ENCODE data around the gene ITGB5.
A peak's percentile ranks its signal among the peaks of the same experiment; 100 is the strongest.
"Not testable (repeated sequence)": the region's sequence is repeated elsewhere in the genome, so short reads cannot be mapped to it uniquely, and the experiment has no call there.

The ITGB5 gene

GRCh38 chr3:124769462-124769861 is 117.7 kb downstream of the ITGB5 start:
- no peak for DNase-seq (ENCODE audit: low read depth)

GRCh38 chr3:124768812-124769211 is 118.4 kb downstream of the ITGB5 start:
- DNase-seq (ENCODE audit: low read depth): no peak

- no peak for DNase-seq (ENCODE audit: low read depth)
Measured at GRCh38 chr3:124767691-124768090, 119.5 kb downstream of the ITGB5 start.

GRCh38 chr3:124767264-124767663 is 119.9 kb downstream of the ITGB5 start:
- DNase-seq (ENCODE audit: low read depth): no peak

GRCh38 chr3:124766113-124767095 is 120.8 kb downstream of the ITGB5 start:
- no peak for DNase-seq (ENCODE audit: low read depth)

- no peak for DNase-seq (ENCODE audit: low read depth)
Measured at GRCh38 chr3:124765197-124765840, 121.8 kb downstream of the ITGB5 start.

- no peak for DNase-seq (ENCODE audit: low read depth)
Measured at GRCh38 chr3:124764746-124765145, 122.4 kb downstream of the ITGB5 start.

- no peak for DNase-seq (ENCODE audit: low read depth)
Measured at GRCh38 chr3:124763644-124764358, 123.4 kb downstream of the ITGB5 start.

GRCh38 chr3:124763206-124763605 is 124.0 kb downstream of the ITGB5 start:
- DNase-seq (ENCODE audit: low read depth): no peak

- DNase-seq (ENCODE audit: low read depth): no peak
Measured at GRCh38 chr3:124762661-124763011, 124.5 kb downstream of the ITGB5 start.

GRCh38 chr3:124761935-124762660 is 125.1 kb downstream of the ITGB5 start:
- no peak for DNase-seq (ENCODE audit: low read depth)

GRCh38 chr3:124761250-124761796 is 125.8 kb downstream of the ITGB5 start:
- DNase-seq (ENCODE audit: low read depth): peak; percentile 52

GRCh38 chr3:124760601-124761000 is 126.6 kb downstream of the ITGB5 start:
- no peak for DNase-seq (ENCODE audit: low read depth)

- DNase-seq (ENCODE audit: low read depth): no peak
Measured at GRCh38 chr3:124759666-124760401, 127.3 kb downstream of the ITGB5 start.

- no peak for DNase-seq (ENCODE audit: low read depth)
Measured at GRCh38 chr3:124758851-124759635, 128.1 kb downstream of the ITGB5 start.

GRCh38 chr3:124757926-124758325 is 129.2 kb downstream of the ITGB5 start:
- not testable (repeated sequence) for DNase-seq (ENCODE audit: low read depth)

GRCh38 chr3:124752051-124752450 is 135.1 kb downstream of the ITGB5 start:
- DNase-seq (ENCODE audit: low read depth): no peak

- no peak for DNase-seq (ENCODE audit: low read depth)
Measured at GRCh38 chr3:124751501-124751900, 135.7 kb downstream of the ITGB5 start.

GRCh38 chr3:124749877-124750276 is 137.3 kb downstream of the ITGB5 start:
- DNase-seq (ENCODE audit: low read depth): not testable (repeated sequence)

GRCh38 chr3:124748560-124749198 is 138.5 kb downstream of the ITGB5 start:
- DNase-seq (ENCODE audit: low read depth): no peak

Measured in activated T-helper 1 cell treated with Interleukin-2 at 50 U/mL for 16 hours (primary cell).